A673 (cell line): ENCODE data around the gene COL4A3. TPM values are rescaled to one million over a fixed set of nuclear protein-coding genes. Genes with fewer than 3 reads are reported as not detected.

Source experiments
- BruUV-seq: library from RNA; stranded (reverse); fragments of 400-500 nt; replicated peaks from 2 replicates; lab custom pipeline; 2021; lab: Mats Ljungman, UMichigan
- CTCF ChIA-PET: fragments of 300-600 bp; sonication (Branson Sonifier 250); formaldehyde crosslinking; loops from one replicate; lab custom pipeline; 2022; ENCODE audit warnings: antibody characterized with exemption; lab: Charles Lee
- POLR2A ChIA-PET: fragments of 300-600 bp; sonication (Branson Sonifier 250); formaldehyde crosslinking; loops from one replicate; lab custom pipeline; 2022; ENCODE audit warnings: antibody characterized with exemption; ENCODE audit not compliant: low non-redundant PET; lab: Charles Lee
- DNase-seq: peaks from one replicate; pipeline ENCODE4 v3.0.0-alpha.2; 2015; ENCODE audit warnings: low spot score
- H3K27ac ChIP-seq: fragments of 200-600 bp; sonication (generic); 2 replicates; pipeline ENCODE4 v1.5.1; 2016; ENCODE audit warnings: mixed run types, low read depth, mild to moderate bottlenecking, mixed read lengths, antibody characterized with exemption, low read length; ENCODE audit not compliant: poor library complexity, severe bottlenecking
- H3K27me3 ChIP-seq: fragments of 200-600 bp; sonication (generic); replicated peaks from 2 replicates; pipeline ENCODE4 v1.6.1; 2017; ENCODE audit warnings: mixed run types, low read depth, mild to moderate bottlenecking, mixed read lengths, antibody characterized with exemption, low read length; ENCODE audit not compliant: insufficient read depth, poor library complexity
- H3K36me3 ChIP-seq: fragments of 200-600 bp; sonication (generic); 2 replicates; pipeline ENCODE4 v1.6.1; 2016; ENCODE audit warnings: mixed run types, mild to moderate bottlenecking, mixed read lengths, antibody characterized with exemption, low read length; ENCODE audit not compliant: insufficient read depth, poor library complexity, severe bottlenecking
- H3K4me1 ChIP-seq: fragments of 200-600 bp; sonication (generic); 2 replicates; pipeline ENCODE4 v1.6.1; 2017; ENCODE audit warnings: mixed run types, mild to moderate bottlenecking, mixed read lengths, antibody characterized with exemption, low read length; ENCODE audit not compliant: insufficient read depth, poor library complexity, severe bottlenecking
- H3K4me3 ChIP-seq: fragments of 200-600 bp; sonication (generic); 2 replicates; pipeline ENCODE4 v1.5.1; 2016; ENCODE audit warnings: low read depth, mixed run types, mild to moderate bottlenecking, mixed read lengths, low read length; ENCODE audit not compliant: poor library complexity, severe bottlenecking
- H3K9me3 ChIP-seq: fragments of 200-600 bp; sonication (generic); 2 replicates; pipeline ENCODE4 v1.6.1; 2016; ENCODE audit warnings: mixed run types, low read depth, mild to moderate bottlenecking, mixed read lengths, antibody characterized with exemption, low read length; ENCODE audit not compliant: poor library complexity, severe bottlenecking
- EZH2 ChIP-seq: fragments of 200-600 bp; sonication (generic); IDR thresholded peaks from 2 replicates; pipeline ENCODE4 v1.6.1; 2017; ENCODE audit warnings: borderline replicate concordance, low read depth, mild to moderate bottlenecking, mixed read lengths, antibody characterized with exemption, low read length; ENCODE audit not compliant: poor library complexity, severe bottlenecking
- intact Hi-C: fragments of 100-400 bp; cut with micrococcal nuclease; formaldehyde crosslinking; loops from one replicate; pipeline ENCODE4 v1.10.0; 2022; ENCODE audit not compliant: unreplicated experiment
- total RNA-seq: library from RNA; stranded (reverse); gene quantifications from 2 replicates; pipeline ENCODE4 v1.2.3, GENCODE V29; 2021
- TF ChIP-seq, protein P1 (sequence below): fragments of 300-800, 200-600 bp; sonication (generic); conservative IDR thresholded peaks from 2 replicates; pipeline ENCODE4 v1.5.1; 2017; ENCODE audit warnings: low read depth, mild to moderate bottlenecking, antibody characterized with exemption, low read length, moderate library complexity, mixed read lengths

Gene COL4A3
- total RNA-seq, 1 experiment from 2014 or later: not detected

DNA sequence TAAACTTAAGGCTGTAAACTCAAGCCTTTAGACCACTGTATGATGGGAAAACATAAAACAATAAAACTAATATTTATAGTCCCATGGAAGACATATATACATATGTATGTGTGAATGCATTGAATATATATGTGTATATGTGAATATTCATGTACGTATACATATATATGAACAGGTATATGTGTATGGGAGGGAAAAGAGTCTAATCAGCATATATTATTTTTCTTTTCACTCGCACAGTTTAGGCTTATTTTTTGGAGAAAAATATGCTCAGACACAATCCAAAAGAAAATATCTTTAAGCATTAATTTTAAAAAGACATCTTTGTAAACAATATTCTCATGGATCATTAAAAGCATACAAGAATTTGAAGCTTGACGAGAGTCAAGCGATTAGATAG is 23.1 kb upstream of the COL4A3 start:
- BruUV-seq: no TSS peak
- ChIA-PET CTCF (interaction anchor here (0.7 kb wide), 1 partner anchor 12 kb away, joined by 3 read pairs; no protein-coding TSS in a partner anchor), POLR2A (interaction anchor here (0.6 kb wide), 1 partner anchor 412 kb away, joined by 3 read pairs; no protein-coding TSS in a partner anchor)
- no peak overlapping the region for H3K4me3 ChIP-seq
- no peaks in the 10 kb centered on the region for H3K9me3 ChIP-seq
- H3K27ac ChIP-seq: no peak overlapping the region
- no peaks in the 10 kb centered on the region for H3K36me3 ChIP-seq
- no peak for DNase-seq
- H3K4me1 ChIP-seq: no peaks in the 10 kb centered on the region
- H3K27me3 ChIP-seq: no peaks in the 10 kb centered on the region
- TF ChIP-seq EZH2: no peak
- TF ChIP-seq, protein P1, sequence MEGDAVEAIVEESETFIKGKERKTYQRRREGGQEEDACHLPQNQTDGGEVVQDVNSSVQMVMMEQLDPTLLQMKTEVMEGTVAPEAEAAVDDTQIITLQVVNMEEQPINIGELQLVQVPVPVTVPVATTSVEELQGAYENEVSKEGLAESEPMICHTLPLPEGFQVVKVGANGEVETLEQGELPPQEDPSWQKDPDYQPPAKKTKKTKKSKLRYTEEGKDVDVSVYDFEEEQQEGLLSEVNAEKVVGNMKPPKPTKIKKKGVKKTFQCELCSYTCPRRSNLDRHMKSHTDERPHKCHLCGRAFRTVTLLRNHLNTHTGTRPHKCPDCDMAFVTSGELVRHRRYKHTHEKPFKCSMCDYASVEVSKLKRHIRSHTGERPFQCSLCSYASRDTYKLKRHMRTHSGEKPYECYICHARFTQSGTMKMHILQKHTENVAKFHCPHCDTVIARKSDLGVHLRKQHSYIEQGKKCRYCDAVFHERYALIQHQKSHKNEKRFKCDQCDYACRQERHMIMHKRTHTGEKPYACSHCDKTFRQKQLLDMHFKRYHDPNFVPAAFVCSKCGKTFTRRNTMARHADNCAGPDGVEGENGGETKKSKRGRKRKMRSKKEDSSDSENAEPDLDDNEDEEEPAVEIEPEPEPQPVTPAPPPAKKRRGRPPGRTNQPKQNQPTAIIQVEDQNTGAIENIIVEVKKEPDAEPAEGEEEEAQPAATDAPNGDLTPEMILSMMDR: no peak
- intact Hi-C loops: no loop called here

DNA sequence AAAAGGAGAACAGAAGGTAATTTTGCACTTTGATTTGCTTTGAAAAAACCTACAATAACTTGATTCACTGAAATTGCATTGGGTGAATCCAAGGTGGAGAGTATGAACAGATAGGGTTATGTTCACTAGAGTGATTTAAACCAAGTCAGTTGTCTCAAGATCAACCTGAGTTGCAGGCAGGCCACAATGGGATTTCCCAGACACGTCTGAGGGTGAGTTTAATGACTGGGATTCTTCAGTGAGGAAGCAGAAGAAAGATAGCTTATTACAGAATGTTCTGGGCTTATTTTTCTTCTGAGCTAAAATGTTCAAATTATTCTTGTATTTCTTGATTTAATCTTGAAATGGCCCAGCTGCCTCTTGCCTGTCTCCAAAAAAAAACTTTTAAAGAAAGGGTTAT is 20.5 kb upstream of the COL4A3 start:
- intact Hi-C loops: no loop called here
- H3K4me3 ChIP-seq: no peak overlapping the region

GRCh38 chr2:227146456-227146855 is 18.0 kb upstream of the COL4A3 start:
- no peak for DNase-seq
- Histone ChIP-seq H3K27ac (no peak overlapping the region), H3K4me1 (no peaks in the 10 kb centered on the region), H3K4me3 (no peak overlapping the region), H3K9me3 (peaks cover 4% of the 10 kb centered on the region), H3K27me3 (no peaks in the 10 kb centered on the region), H3K36me3 (no peaks in the 10 kb centered on the region)
- no TSS peak for BruUV-seq
- intact Hi-C loops: no loop called here
- POLR2A ChIA-PET: no interaction called here
- CTCF ChIA-PET: no interaction called here
- no peak for TF ChIP-seq EZH2
- TF ChIP-seq, protein P1: no peak

More for the DNA sequence above, 20.5 kb upstream of the COL4A3 start:
- H3K36me3 ChIP-seq: no peaks in the 10 kb centered on the region
- ChIA-PET CTCF (no interaction called here), POLR2A (no interaction called here)
- DNase-seq: no peak
- H3K27me3 ChIP-seq: no peaks in the 10 kb centered on the region
- BruUV-seq: no TSS peak
- H3K9me3 ChIP-seq: peaks cover 4% of the 10 kb centered on the region
- no peak overlapping the region for H3K27ac ChIP-seq
- TF ChIP-seq, protein P1: no peak
- H3K4me1 ChIP-seq: no peaks in the 10 kb centered on the region
